HFF-Myc (cell line): Measurements from ENCODE around the gene SMPD3.

Source experiments
- DNase-seq: peaks from one replicate; pipeline ENCODE4 v3.0.0-alpha.2; 2011; ENCODE audit warnings: low read depth; ENCODE audit errors: extremely low read depth
- H3K4me3 ChIP-seq: replicated peaks from 2 replicates; pipeline ENCODE4 v1.5.1; 2011; ENCODE audit warnings: low read depth, mild to moderate bottlenecking, control low read depth, low read length
- TF ChIP-seq, protein P1 (sequence below): IDR thresholded peaks from 2 replicates; pipeline ENCODE4 v1.5.1; 2012; ENCODE audit warnings: mild to moderate bottlenecking, low read depth, low read length, control low read depth; ENCODE audit errors: missing control alignments

SMPD3 gene

GRCh38 chr16:68395815-68396214, 52.5 kb downstream of the SMPD3 start:
- TF ChIP-seq, protein P1, sequence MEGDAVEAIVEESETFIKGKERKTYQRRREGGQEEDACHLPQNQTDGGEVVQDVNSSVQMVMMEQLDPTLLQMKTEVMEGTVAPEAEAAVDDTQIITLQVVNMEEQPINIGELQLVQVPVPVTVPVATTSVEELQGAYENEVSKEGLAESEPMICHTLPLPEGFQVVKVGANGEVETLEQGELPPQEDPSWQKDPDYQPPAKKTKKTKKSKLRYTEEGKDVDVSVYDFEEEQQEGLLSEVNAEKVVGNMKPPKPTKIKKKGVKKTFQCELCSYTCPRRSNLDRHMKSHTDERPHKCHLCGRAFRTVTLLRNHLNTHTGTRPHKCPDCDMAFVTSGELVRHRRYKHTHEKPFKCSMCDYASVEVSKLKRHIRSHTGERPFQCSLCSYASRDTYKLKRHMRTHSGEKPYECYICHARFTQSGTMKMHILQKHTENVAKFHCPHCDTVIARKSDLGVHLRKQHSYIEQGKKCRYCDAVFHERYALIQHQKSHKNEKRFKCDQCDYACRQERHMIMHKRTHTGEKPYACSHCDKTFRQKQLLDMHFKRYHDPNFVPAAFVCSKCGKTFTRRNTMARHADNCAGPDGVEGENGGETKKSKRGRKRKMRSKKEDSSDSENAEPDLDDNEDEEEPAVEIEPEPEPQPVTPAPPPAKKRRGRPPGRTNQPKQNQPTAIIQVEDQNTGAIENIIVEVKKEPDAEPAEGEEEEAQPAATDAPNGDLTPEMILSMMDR = no peak
- DNase-seq = no peak
- no peak overlapping the region for H3K4me3 ChIP-seq

- TF ChIP-seq, protein P1 = no peak
- no peak for DNase-seq
- H3K4me3 ChIP-seq = no peak overlapping the region
Observed at GRCh38 chr16:68395167-68395786, 53.0 kb downstream of the SMPD3 start.

DNA sequence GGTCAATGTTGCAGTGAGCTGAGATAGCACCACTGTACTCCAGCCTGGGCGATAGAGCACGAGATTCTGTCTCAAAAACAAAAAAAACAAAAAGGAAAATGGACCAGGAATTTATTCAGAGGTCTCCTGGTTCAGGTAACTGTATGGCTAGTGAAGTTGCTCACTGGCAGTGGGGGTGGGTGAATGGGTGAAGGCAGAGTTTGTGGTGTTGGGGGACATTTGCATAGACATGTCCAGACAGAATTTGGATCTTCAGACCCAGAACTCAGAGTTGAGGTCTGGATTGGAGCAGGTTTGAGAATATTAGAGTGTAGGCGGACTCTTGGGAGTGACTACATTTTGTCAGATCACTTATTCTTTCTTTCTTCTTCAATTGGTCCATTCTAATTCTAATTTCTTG, 55.0 kb downstream of the SMPD3 start:
- TF ChIP-seq, protein P1 = no peak
- DNase-seq = no peak
- no peak overlapping the region for H3K4me3 ChIP-seq

DNA sequence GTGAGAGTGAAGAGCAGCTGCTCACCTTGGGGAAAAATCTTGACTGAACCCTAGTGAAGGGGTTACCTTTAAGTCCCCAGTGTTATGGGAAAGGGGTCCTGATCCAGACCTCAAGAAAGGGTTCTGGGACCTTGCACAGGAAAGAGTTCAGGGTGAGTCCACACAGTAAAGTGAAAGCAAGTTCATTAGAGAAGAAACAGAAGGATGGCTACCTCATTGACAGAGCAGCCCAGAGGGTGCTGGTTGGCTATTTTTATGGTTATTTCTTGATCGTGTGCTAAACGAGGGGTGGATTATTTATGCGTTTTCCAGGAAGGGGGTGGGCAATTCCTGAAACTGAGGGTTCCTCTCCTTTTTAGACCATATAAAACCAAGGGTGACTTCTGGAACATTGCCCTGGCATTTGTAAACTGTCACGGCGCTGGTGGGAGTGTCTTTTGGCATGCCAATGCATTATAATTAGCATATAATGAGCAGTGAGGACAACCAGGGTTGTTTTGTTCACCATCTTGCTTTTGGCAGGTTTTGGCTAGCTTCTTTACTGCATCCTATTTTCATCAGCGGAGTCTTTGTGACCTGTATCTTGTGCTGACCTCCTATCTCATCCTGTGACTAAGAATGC, 58.4 kb downstream of the SMPD3 start:
- TF ChIP-seq, protein P1 = no peak
- DNase-seq = no peak
- no peak overlapping the region for H3K4me3 ChIP-seq

DNA sequence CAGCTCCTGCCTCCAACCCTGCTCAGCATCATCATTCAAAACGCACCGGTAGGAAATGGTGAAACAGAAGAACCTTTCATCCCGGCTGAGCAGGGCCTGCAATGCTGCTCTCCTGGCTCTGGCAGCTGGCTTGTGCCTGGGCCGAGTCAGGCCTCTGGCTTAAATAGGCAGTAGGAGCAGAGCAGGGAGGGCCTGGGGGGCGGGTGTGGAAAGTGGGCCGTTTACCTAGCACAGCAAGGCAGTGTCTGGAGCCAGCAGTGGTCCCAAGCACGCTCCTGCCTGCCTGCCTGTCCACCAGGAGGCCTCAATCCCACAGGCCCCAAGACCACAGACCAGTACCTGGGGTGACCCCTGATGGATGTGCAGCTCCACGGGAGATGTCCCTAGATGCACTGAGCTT, 59.3 kb downstream of the SMPD3 start:
- no peak for DNase-seq
- no peak overlapping the region for H3K4me3 ChIP-seq
- TF ChIP-seq, protein P1 = no peak

DNA sequence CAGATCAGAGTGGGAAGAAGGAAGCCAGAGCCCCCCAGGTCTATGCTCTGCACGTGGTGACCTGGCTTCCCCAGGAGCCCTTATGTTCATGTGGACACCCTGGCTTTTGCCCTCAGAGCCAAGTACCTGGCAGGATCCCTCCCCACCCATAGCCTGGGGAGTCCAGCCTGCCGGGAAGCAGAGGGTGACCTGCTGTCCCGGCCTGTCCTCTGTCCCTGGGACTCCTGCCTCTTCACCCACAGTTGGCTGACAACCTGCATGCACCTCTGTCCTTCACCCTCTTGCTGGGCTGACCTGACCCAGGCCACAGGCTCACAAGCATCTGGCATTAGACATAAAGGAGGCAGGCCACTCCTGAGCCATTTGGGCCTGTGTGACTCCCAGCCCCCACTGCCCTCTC, 60.2 kb downstream of the SMPD3 start:
- no peak for DNase-seq
- H3K4me3 ChIP-seq = no peak overlapping the region
- TF ChIP-seq, protein P1 = no peak
